ENCODE results near the gene FBXO9. TPM values are rescaled to one million over a fixed set of nuclear protein-coding genes. Genes with fewer than 3 reads are reported as not detected.

The FBXO9 gene
- polyA plus RNA-seq, 1 of the 3 experiments (the other 2 are of a cell fraction), result 61.9 TPM

GRCh38 chr6:53124131-53124800, 59.1 kb downstream of the FBXO9 start:
- H3K4me1 ChIP-seq (ENCODE audit: control insufficient read depth in 1 of 2, insufficient read depth in 2 of 2, low read depth in 1 of 2, low read length in 1 of 2), result no peaks in the 10 kb centered on the region
- H3K79me2 ChIP-seq (ENCODE audit: insufficient read depth), result no peaks in the 10 kb centered on the region
- no peaks in the 10 kb centered on the region for H3F3A ChIP-seq (replicated peaks; ENCODE audit: insufficient read depth)
- H3K36me3 ChIP-seq (replicated peaks in 1 of 2; ENCODE audit: control insufficient read depth in 1 of 2, insufficient read depth in 2 of 2, low read length in 1 of 2), result no peaks in the 10 kb centered on the region
- H3K9me2 ChIP-seq, result no peaks in the 10 kb centered on the region
- H3K27me3 ChIP-seq (ENCODE audit: insufficient read depth), result peaks cover 5% of the 10 kb centered on the region; the same call in 1 of the 2 replicates
- TF ChIP-seq FOXM1 (IDR thresholded peaks at IDR 0.05; ENCODE audit: low read depth) (no peak), CHD2 (IDR thresholded peaks at IDR 0.05; ENCODE audit: low read length, partially characterized antibody) (no peak), USF1 (IDR thresholded peaks at IDR 0.05; ENCODE audit: borderline replicate concordance, low read depth) (no peak), NFIC (IDR thresholded peaks at IDR 0.05; ENCODE audit: borderline replicate concordance) (no peak), FOXJ3 (CRISPR knock-in tag; IDR thresholded peaks at IDR 0.05) (no peak), CTCF (IDR thresholded peaks at IDR 0.05) (no peak), RCOR1 (IDR thresholded peaks at IDR 0.05; ENCODE audit: low read length) (no peak), RXRA (IDR thresholded peaks at IDR 0.05; ENCODE audit: borderline replicate concordance, low read depth) (no peak), RFX5 (IDR thresholded peaks at IDR 0.05; ENCODE audit: low read length) (no peak), SIN3A (IDR thresholded peaks at IDR 0.05; ENCODE audit: borderline replicate concordance, low read depth, low read length) (no peak)
- H3K27ac ChIP-seq (ENCODE audit: low read depth in 2 of 2, low read length in 1 of 2), result no peak overlapping the region
- H3K9me3 ChIP-seq, result no peaks in the 10 kb centered on the region
- no peak overlapping the region for H2AFZ ChIP-seq (ENCODE audit: low read depth)
- H3K4me2 ChIP-seq, result no peak overlapping the region
- CTCF ChIA-PET, result no interaction called here
- POLR2A ChIA-PET, result no interaction called here
- 71% methylated on average over 10 of the region's 10 CpGs for WGBS (ENCODE audit: low lambda C conversion rate)
- no peaks in the 10 kb centered on the region for H4K20me1 ChIP-seq (ENCODE audit: insufficient read depth)
- no peak overlapping the region for H3K9ac ChIP-seq
- no peak overlapping the region for H3K4me3 ChIP-seq (ENCODE audit: low read depth in 2 of 2, low read length in 1 of 2)
- DNase-seq, result no peak

- 58% methylated on average over 4 of the region's 4 CpGs for WGBS (ENCODE audit: low lambda C conversion rate)
- no peak overlapping the region for H3K9ac ChIP-seq
- H3K79me2 ChIP-seq (ENCODE audit: insufficient read depth), result no peaks in the 10 kb centered on the region
- H3K4me2 ChIP-seq, result no peak overlapping the region
- H3K4me3 ChIP-seq (ENCODE audit: low read depth in 2 of 2, low read length in 1 of 2), result no peak overlapping the region
- H3K4me1 ChIP-seq (ENCODE audit: control insufficient read depth in 1 of 2, insufficient read depth in 2 of 2, low read depth in 1 of 2, low read length in 1 of 2), result no peaks in the 10 kb centered on the region
- no peak for DNase-seq
- ChIA-PET CTCF (no interaction called here), POLR2A (no interaction called here)
- no peaks in the 10 kb centered on the region for H3K9me2 ChIP-seq
- TF ChIP-seq POLR2AphosphoS5 (IDR thresholded peaks at IDR 0.05; ENCODE audit: low read depth, low read length) (no peak), TAF1 (IDR thresholded peaks at IDR 0.05; ENCODE audit: borderline replicate concordance, low read depth, low read length) (no peak), EP300 (IDR thresholded peaks at IDR 0.05; ENCODE audit: borderline replicate concordance in 1 of 2, low read depth in 1 of 2, low read length in 1 of 2) (no peak), TCF12 (IDR thresholded peaks at IDR 0.05) (no peak), RFX5 (IDR thresholded peaks at IDR 0.05; ENCODE audit: low read length) (no peak), SMC3 (IDR thresholded peaks at IDR 0.05; ENCODE audit: low read depth, low read length) (no peak), RCOR1 (IDR thresholded peaks at IDR 0.05; ENCODE audit: low read length) (no peak), CHD2 (IDR thresholded peaks at IDR 0.05; ENCODE audit: low read length, partially characterized antibody) (no peak), MAX (IDR thresholded peaks at IDR 0.05; ENCODE audit: low read depth) (no peak), CTCF (IDR thresholded peaks at IDR 0.05) (no peak), SIN3A (IDR thresholded peaks at IDR 0.05; ENCODE audit: borderline replicate concordance, low read depth, low read length) (no peak)
- H4K20me1 ChIP-seq (ENCODE audit: insufficient read depth), result no peaks in the 10 kb centered on the region
- H3K27ac ChIP-seq (ENCODE audit: low read depth in 2 of 2, low read length in 1 of 2), result no peak overlapping the region
- H3F3A ChIP-seq (replicated peaks; ENCODE audit: insufficient read depth), result no peaks in the 10 kb centered on the region
- no peaks in the 10 kb centered on the region for H3K9me3 ChIP-seq
- H3K36me3 ChIP-seq (replicated peaks in 1 of 2; ENCODE audit: control insufficient read depth in 1 of 2, insufficient read depth in 2 of 2, low read length in 1 of 2), result no peaks in the 10 kb centered on the region
- peaks cover 5% of the 10 kb centered on the region; the same call in 1 of the 2 replicates for H3K27me3 ChIP-seq (ENCODE audit: insufficient read depth)
- H2AFZ ChIP-seq (ENCODE audit: low read depth), result no peak overlapping the region
Observed at GRCh38 chr6:53125276-53125675, 60.1 kb downstream of the FBXO9 start.

All from SK-N-SH (cell line).